ENCODE results near the gene SCUBE1. TPM values are rescaled to one million over a fixed set of nuclear protein-coding genes. Genes with fewer than 3 reads are reported as not detected.

The SCUBE1 gene
- total RNA-seq, 2 experiments from 2014 or later, result not detected

- Histone ChIP-seq H3K9me2 (ENCODE audit: insufficient read depth, low read length) (no peaks in the 10 kb centered on the region), H3K9me3 (ENCODE audit: low read length) (no peaks in the 10 kb centered on the region), H3K36me3 (ENCODE audit: insufficient read depth, low read length) (no peaks in the 10 kb centered on the region), H2AFZ (ENCODE audit: low read length) (no peak overlapping the region), H3K4me3 (ENCODE audit: low read depth, low read length, poor library complexity, severe bottlenecking) (no peak overlapping the region), H3K79me2 (ENCODE audit: insufficient read depth, low read depth, low read length) (no peaks in the 10 kb centered on the region), H3K4me1 (ENCODE audit: insufficient read depth, low read length, poor library complexity, severe bottlenecking) (no peaks in the 10 kb centered on the region), H3K27ac (ENCODE audit: low read depth, low read length, poor library complexity, severe bottlenecking) (no peak overlapping the region), H3K4me2 (ENCODE audit: low read length) (no peak overlapping the region), H4K20me1 (ENCODE audit: insufficient read depth, low read length) (no peaks in the 10 kb centered on the region)
- ChIA-PET CTCF (ENCODE audit: unreplicated experiment) (no interaction called here), POLR2A (no interaction called here)
- no peak for DNase-seq (ENCODE audit: low spot score)
- TF ChIP-seq CTCF (conservative IDR thresholded peaks at IDR 0.05; ENCODE audit: low read length), result no peak
- TF ChIP-seq EZH2phosphoT487 (IDR thresholded peaks at IDR 0.05; ENCODE audit: borderline replicate concordance, low read depth, low read length), result no peak
- BruUV-seq (replicated peaks), result no TSS peak
- intact Hi-C loops (cut with micrococcal nuclease; ENCODE audit: unreplicated experiment), result no loop called here
Measured at GRCh38 chr22:43310798-43311197, 32.4 kb downstream of the SCUBE1 start.

- H3K79me2 ChIP-seq (ENCODE audit: insufficient read depth, low read depth, low read length), result no peaks in the 10 kb centered on the region
- intact Hi-C loops (cut with micrococcal nuclease; ENCODE audit: unreplicated experiment), result no loop called here
- no peak overlapping the region for H2AFZ ChIP-seq (ENCODE audit: low read length)
- no peaks in the 10 kb centered on the region for H3K36me3 ChIP-seq (ENCODE audit: insufficient read depth, low read length)
- ChIA-PET CTCF (ENCODE audit: unreplicated experiment) (no interaction called here), POLR2A (no interaction called here)
- no TSS peak for BruUV-seq (replicated peaks)
- no peak overlapping the region for H3K27ac ChIP-seq (ENCODE audit: low read depth, low read length, poor library complexity, severe bottlenecking)
- H3K9me3 ChIP-seq (ENCODE audit: low read length), result no peaks in the 10 kb centered on the region
- no peaks in the 10 kb centered on the region for H4K20me1 ChIP-seq (ENCODE audit: insufficient read depth, low read length)
- H3K4me1 ChIP-seq (ENCODE audit: insufficient read depth, low read length, poor library complexity, severe bottlenecking), result no peaks in the 10 kb centered on the region
- no peaks in the 10 kb centered on the region for H3K9me2 ChIP-seq (ENCODE audit: insufficient read depth, low read length)
- no peak for TF ChIP-seq CTCF (conservative IDR thresholded peaks at IDR 0.05; ENCODE audit: low read length)
- no peak for DNase-seq (ENCODE audit: low spot score)
- H3K4me2 ChIP-seq (ENCODE audit: low read length), result no peak overlapping the region
- H3K4me3 ChIP-seq (ENCODE audit: low read depth, low read length, poor library complexity, severe bottlenecking), result no peak overlapping the region
Measured at GRCh38 chr22:43310311-43310710, 32.9 kb downstream of the SCUBE1 start.

- POLR2A ChIA-PET, result interaction anchor here (0.6 kb wide), 1 partner anchor 511 kb away, joined by 4 read pairs; no protein-coding TSS in a partner anchor
Measured at GRCh38 chr22:43308836-43309235, 34.3 kb downstream of the SCUBE1 start.

More at GRCh38 chr22:43308836-43309235, 34.3 kb downstream of the SCUBE1 start:
- intact Hi-C loops (cut with micrococcal nuclease; ENCODE audit: unreplicated experiment), result no loop called here
- H3K9me3 ChIP-seq (ENCODE audit: low read length), result no peaks in the 10 kb centered on the region
- CTCF ChIA-PET (ENCODE audit: unreplicated experiment), result no interaction called here
- H3K4me1 ChIP-seq (ENCODE audit: insufficient read depth, low read length, poor library complexity, severe bottlenecking), result no peaks in the 10 kb centered on the region
- no peak overlapping the region for H3K4me2 ChIP-seq (ENCODE audit: low read length)
- DNase-seq (ENCODE audit: low spot score), result no peak
- H3K4me3 ChIP-seq (ENCODE audit: low read depth, low read length, poor library complexity, severe bottlenecking), result no peak overlapping the region
- BruUV-seq (replicated peaks), result no TSS peak
- H3K27ac ChIP-seq (ENCODE audit: low read depth, low read length, poor library complexity, severe bottlenecking), result no peak overlapping the region
- no peak overlapping the region for H2AFZ ChIP-seq (ENCODE audit: low read length)
- TF ChIP-seq CTCF (conservative IDR thresholded peaks at IDR 0.05; ENCODE audit: low read length), result no peak
- TF ChIP-seq EZH2phosphoT487 (IDR thresholded peaks at IDR 0.05; ENCODE audit: borderline replicate concordance, low read depth, low read length), result no peak
- H3K36me3 ChIP-seq (ENCODE audit: insufficient read depth, low read length), result no peaks in the 10 kb centered on the region
- no peaks in the 10 kb centered on the region for H3K9me2 ChIP-seq (ENCODE audit: insufficient read depth, low read length)
- H3K79me2 ChIP-seq (ENCODE audit: insufficient read depth, low read depth, low read length), result no peaks in the 10 kb centered on the region
- H4K20me1 ChIP-seq (ENCODE audit: insufficient read depth, low read length), result no peaks in the 10 kb centered on the region
